Skeletal muscle tissue (tissue), 4 donors: Measurements from ENCODE around the gene OR5H1. TPM values are rescaled to one million over a fixed set of nuclear protein-coding genes. Genes with fewer than 3 reads are reported as not detected.
"Not testable (repeated sequence)": the region's sequence is repeated elsewhere in the genome, so short reads cannot be mapped to it uniquely, and the experiment has no call there.

Source experiments
- H3K27ac ChIP-seq: one replicate; pipeline ENCODE4 v1.7.0; 2013; ENCODE audit warnings: mild to moderate bottlenecking, low read depth, low read length, inconsistent platforms
- H3K27me3 ChIP-seq, 3 donors: one replicate each; pipeline ENCODE4 v1.7.0; 2013; ENCODE audit warnings: low read length in 3 of 3; ENCODE audit not compliant: control insufficient read depth in 3 of 3, insufficient read depth in 3 of 3
- H3K36me3 ChIP-seq, 3 donors: one replicate each; pipeline ENCODE4 v1.7.0; 2013; ENCODE audit warnings: low read length in 3 of 3; ENCODE audit not compliant: control insufficient read depth in 3 of 3, insufficient read depth in 3 of 3
- H3K4me1 ChIP-seq, 3 donors: one replicate each; pipeline ENCODE4 v1.7.0; 2013; ENCODE audit warnings: low read length in 3 of 3, mild to moderate bottlenecking in 3 of 3; ENCODE audit not compliant: control insufficient read depth in 3 of 3, insufficient read depth in 3 of 3
- H3K4me3 ChIP-seq, 3 donors: one replicate each; pipeline ENCODE4 v1.7.0; 2013; ENCODE audit warnings: low read length in 3 of 3
- H3K9ac ChIP-seq, 3 donors: one replicate each; pipeline ENCODE4 v1.7.0; 2013; ENCODE audit warnings: low read length in 3 of 3, mild to moderate bottlenecking in 3 of 3, moderate library complexity in 2 of 3, low read depth in 1 of 3
- H3K9me3 ChIP-seq, 3 donors: one replicate each; pipeline ENCODE4 v1.7.0; 2013; ENCODE audit warnings: low read length in 3 of 3; ENCODE audit not compliant: control insufficient read depth in 3 of 3
- total RNA-seq: library from RNA; depleted of rRNA; stranded (reverse); fragments of >200 nt; gene quantifications from one replicate; pipeline ENCODE4 v1.2.3, GENCODE V29; 2014
- donor health status: Osteomylitis.

OR5H1 gene
- total RNA-seq, 1 donor from 2014 or later: not detected

DNA sequence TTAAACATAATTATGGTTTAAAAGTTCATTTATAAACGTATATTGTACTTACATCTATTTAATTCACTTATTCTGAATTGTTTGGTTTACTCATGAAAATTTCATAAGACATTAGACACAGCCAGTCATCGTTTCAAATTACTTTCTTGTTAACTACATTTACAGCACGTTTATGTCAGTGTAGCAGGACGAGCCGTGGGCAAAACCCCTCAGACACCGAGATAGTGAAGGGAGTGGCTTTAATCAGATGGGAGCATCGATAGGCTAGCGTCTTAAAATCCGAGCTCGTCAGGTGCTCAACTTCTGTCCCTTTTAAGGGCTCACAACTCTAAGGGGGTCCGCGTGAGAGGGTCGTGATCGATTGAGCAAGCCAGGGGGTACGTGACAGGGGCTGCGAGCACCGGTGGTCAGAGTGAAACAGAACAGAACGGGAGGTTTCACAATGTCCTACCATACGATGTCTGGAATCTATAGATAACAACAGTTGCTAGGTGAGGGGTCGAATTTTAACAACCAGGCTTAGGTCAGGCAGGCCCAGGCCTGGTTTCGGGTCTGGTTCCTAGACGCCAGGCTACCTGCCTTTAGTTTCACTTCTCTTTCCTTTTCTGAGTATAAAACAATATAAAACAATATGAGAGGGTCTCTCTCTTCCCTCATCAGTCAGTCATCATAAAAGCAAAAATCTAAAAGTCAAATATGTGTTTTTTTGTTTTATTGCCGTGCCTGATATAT, 7.5 kb downstream of the OR5H1 start:
- H3K4me3 ChIP-seq, H3K9me3 ChIP-seq: not testable (repeated sequence)

DNA sequence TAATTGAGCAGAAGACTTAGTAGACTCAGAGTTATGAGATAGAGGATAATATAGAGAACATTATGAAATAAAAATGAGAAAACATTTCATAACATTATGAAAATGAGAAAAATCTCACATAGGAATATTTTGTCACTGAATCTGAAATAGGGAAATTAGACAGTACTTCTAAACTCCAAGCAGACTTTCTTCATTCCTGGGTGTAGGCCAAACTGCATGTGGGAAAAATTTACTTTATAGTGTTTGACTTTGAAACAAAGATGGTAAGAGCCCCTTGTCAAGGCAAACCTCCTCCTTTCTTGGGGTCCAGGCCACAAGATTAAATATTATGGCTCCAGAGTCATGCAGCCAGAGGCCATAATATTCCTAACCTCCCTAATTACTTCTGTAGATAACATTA, 10.0 kb downstream of the OR5H1 start:
- no peak overlapping the region for H3K9ac ChIP-seq
- no peaks in the 10 kb centered on the region for H3K4me1 ChIP-seq
- no peaks in the 10 kb centered on the region for H3K27me3 ChIP-seq
- H3K4me3 ChIP-seq: no peak overlapping the region
- no peaks in the 10 kb centered on the region for H3K36me3 ChIP-seq
- H3K9me3 ChIP-seq: no peaks in the 10 kb centered on the region
- H3K27ac ChIP-seq: no peak overlapping the region

More for the DNA sequence above, 7.5 kb downstream of the OR5H1 start:
- not testable (repeated sequence) for H3K27me3 ChIP-seq, H3K36me3 ChIP-seq, H3K27ac ChIP-seq, H3K4me1 ChIP-seq, H3K9ac ChIP-seq

DNA sequence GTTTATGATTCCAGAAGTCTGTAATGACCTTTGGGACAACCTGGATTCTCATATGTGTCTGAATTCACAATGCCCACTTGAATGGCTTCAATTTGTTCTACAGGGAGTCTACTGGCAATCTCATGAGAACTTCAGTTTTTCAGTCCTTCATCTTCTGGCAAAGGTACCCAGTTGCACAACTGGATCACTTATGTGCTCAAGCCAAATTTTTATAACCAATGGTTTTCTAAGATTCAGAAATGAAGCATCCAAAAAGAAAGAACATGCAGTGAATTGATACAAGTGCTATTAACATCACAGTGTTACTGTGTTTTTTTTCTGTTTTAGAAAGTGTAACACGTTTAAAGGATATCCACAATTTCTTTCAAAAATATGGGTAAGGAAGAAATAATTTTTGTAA, 16.7 kb downstream of the OR5H1 start, which contains the start of gene OR5H14:
OR5H14 (plus strand) TSS at position 301 of the 400 bp plus-strand sequence. CDS start 1,907 bp downstream, outside the sequence.
- no peak within 1 kb of the TSS for H3K4me3 ChIP-seq
- H3K9ac ChIP-seq: no peak within 1 kb of the TSS
- no peak within 1 kb of the TSS for H3K27ac ChIP-seq
- H3K27me3 ChIP-seq: no peaks in the 10 kb centered on the region
- H3K36me3 ChIP-seq: no peaks in the 10 kb centered on the region
- H3K9me3 ChIP-seq: no peaks in the 10 kb centered on the region
- no peaks in the 10 kb centered on the region for H3K4me1 ChIP-seq

DNA sequence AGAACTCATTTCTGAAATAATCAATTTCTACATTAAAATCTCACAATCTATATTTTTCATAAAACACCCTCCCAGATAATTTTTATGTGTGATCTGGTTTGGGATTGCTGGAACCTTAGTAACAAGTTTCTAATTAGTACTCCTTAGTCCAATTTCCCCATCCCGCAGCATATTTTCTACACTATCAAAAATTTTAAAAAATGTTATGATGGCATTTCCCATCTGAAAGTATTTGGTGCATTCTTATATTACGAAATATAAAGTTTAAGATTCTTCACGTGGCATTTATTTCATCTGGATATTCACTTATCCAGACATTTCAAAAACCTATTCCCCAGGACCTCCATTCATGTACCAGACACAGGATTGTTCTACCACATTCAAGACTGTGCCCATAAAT, 18.2 kb downstream of the OR5H1 start:
- Histone ChIP-seq H3K4me1 (no peaks in the 10 kb centered on the region), H3K9me3 (no peaks in the 10 kb centered on the region)

DNA sequence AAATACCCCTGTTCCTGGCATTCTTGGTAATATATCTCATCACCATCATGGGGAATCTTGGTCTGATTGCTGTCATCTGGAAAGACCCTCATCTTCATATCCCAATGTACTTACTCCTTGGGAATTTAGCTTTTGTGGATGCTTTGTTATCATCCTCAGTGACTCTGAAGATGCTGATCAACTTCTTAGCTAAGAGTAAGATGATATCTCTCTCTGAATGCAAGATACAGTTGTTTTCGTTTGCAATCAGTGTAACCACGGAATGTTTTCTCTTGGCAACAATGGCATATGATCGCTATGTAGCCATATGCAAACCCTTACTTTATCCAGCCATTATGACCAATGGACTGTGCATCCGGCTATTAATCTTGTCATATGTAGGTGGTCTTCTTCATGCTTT, 18.9 kb downstream of the OR5H1 start:
- H3K9me3 ChIP-seq, H3K4me1 ChIP-seq, H3K27ac ChIP-seq: not testable (repeated sequence)

More for the DNA sequence above, 18.2 kb downstream of the OR5H1 start:
- Histone ChIP-seq H3K9ac (no peak overlapping the region), H3K27ac (no peak overlapping the region), H3K4me3 (no peak overlapping the region), H3K27me3 (no peaks in the 10 kb centered on the region), H3K36me3 (no peaks in the 10 kb centered on the region)

DNA sequence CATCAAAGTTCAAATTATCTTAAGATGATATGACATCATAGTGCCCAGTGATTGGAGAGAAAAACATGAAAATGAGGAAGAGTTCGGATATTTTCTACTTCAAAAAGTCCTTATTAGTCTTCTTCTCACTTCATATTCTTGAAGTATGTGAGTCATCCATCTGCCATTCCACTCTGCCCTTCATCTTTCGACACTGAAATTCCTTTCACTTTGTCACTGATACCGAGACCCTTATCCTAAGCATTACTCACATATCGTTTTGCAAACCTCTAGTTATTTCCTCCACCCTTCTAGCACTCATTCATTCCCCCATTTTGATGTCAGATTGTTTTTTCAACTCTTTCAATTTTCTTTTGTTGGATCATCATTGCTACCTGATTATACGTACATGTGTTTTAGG, 20.7 kb downstream of the OR5H1 start:
- H3K27ac ChIP-seq: no peak overlapping the region
- H3K9me3 ChIP-seq: no peaks in the 10 kb centered on the region
- H3K4me1 ChIP-seq: no peaks in the 10 kb centered on the region
- H3K4me3 ChIP-seq: no peak overlapping the region
- H3K36me3 ChIP-seq: no peaks in the 10 kb centered on the region
- no peaks in the 10 kb centered on the region for H3K27me3 ChIP-seq
- H3K9ac ChIP-seq: no peak overlapping the region

More for the DNA sequence above, 18.9 kb downstream of the OR5H1 start:
- not testable (repeated sequence) for H3K36me3 ChIP-seq, H3K9ac ChIP-seq, H3K4me3 ChIP-seq, H3K27me3 ChIP-seq

DNA sequence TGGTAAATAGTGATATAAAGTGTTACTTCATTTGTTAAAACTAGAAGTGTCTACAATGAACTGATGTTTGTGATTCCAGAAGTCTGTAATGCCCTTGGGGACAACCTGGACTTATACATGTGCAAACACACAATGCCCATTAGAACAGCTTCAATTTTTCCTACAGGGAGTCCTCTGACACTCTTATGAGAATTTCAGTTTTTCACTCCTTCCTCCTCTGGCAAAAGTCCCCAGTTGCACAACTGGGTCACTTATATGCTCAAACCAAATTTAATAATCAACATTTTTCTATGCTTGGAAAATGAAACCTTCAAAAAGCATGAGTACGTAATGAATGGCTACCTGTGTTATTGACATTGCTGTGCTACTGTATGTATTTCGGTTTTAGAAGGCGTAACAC, 35.9 kb downstream of the OR5H1 start, which contains the start of gene OR5H15:
OR5H15 (plus strand) TSS at position 301 of the 400 bp plus-strand sequence. CDS start 2,004 bp downstream, outside the sequence.
- Histone ChIP-seq H3K9ac (no peak within 1 kb of the TSS), H3K4me3 (no peak within 1 kb of the TSS), H3K27ac (no peak within 1 kb of the TSS), H3K9me3 (no peaks in the 10 kb centered on the region), H3K36me3 (no peaks in the 10 kb centered on the region), H3K27me3 (no peaks in the 10 kb centered on the region), H3K4me1 (no peaks in the 10 kb centered on the region)

DNA sequence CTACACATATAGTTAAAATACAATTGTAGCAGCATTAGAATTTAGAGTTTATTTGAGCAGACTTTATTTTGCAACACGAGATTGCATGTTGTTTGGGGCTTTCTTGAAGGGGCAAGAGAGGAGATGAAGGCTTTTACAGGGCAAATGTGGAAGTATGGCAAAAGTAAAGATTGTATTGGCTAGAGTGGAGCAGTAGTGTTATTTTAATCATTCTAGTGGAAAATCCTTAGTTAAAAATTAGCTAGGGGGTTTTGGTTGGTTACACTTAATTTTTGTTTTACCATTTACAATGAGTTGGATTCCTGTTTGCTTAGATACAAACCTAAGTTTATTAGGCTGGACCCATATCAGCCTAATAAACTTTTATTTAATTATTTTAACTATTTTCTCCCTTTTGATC, 40.5 kb downstream of the OR5H1 start:
- no peaks in the 10 kb centered on the region for H3K27me3 ChIP-seq
- H3K9ac ChIP-seq: no peak overlapping the region
- H3K27ac ChIP-seq: no peak overlapping the region
- no peaks in the 10 kb centered on the region for H3K9me3 ChIP-seq
- H3K4me3 ChIP-seq: no peak overlapping the region
- H3K4me1 ChIP-seq: no peaks in the 10 kb centered on the region
- H3K36me3 ChIP-seq: no peaks in the 10 kb centered on the region

DNA sequence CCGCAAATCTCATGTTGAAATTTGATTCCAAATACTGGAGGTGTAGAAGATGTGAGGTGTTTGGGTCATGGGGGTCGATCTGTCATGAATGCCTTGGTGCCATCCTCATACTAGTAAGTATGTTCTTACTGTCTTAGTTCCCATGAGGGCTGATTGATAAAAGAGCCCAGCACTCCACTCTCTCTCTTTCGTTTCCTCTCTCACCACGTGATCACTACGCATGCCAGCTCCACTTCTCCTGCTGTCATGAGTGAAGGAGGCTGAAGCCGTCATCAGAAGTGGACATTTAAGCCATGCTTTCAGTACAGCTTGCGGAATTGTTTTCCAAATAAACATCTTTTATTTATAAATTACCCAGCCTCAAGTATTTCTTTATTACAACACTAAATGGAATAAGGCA, 42.1 kb downstream of the OR5H1 start:
- Histone ChIP-seq H3K9ac (no peak overlapping the region), H3K36me3 (no peaks in the 10 kb centered on the region), H3K4me1 (no peaks in the 10 kb centered on the region), H3K4me3 (no peak overlapping the region), H3K27ac (no peak overlapping the region), H3K9me3 (no peaks in the 10 kb centered on the region), H3K27me3 (no peaks in the 10 kb centered on the region)

DNA sequence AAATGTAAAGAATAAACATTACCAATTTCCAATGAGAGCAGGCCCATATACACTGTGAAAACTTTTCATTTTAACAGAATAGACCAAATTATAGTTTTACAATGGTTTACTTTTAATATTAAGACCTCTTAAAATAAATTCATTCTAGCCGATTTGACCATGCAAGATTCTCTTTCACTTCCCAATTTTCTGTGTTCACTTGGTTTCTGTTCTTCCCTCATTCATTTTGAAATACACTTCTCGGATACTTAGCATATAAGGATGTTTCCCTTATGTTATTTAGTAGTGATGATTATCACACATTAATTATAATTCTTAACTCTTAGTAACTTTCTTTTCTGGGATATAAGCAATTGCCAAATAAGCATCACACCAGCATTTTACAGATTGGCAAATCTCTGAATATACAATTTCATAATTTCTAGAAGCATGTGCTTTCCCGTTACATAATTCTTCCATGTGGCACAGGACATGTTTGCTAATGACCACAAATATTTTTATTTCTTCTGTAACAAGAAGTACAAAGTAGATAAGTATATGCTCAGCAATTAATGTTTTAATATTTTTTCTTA, 49.9 kb downstream of the OR5H1 start:
- no peaks in the 10 kb centered on the region for H3K27me3 ChIP-seq
- no peaks in the 10 kb centered on the region for H3K4me1 ChIP-seq
- H3K9me3 ChIP-seq: no peaks in the 10 kb centered on the region
- H3K4me3 ChIP-seq: no peak overlapping the region
- no peaks in the 10 kb centered on the region for H3K36me3 ChIP-seq
- no peak overlapping the region for H3K27ac ChIP-seq
- H3K9ac ChIP-seq: no peak overlapping the region
